H1 (cell line): Measurements from ENCODE around the gene DDX19B. TPM values are rescaled to one million over a fixed set of nuclear protein-coding genes. Genes with fewer than 3 reads are reported as not detected.

Experiments
- CTCF ChIA-PET: fragments of 300-600 bp; sonication (Branson Sonifier 250); formaldehyde crosslinking; loops from one replicate; lab custom pipeline; 2021; ENCODE audit not compliant: partially characterized antibody; lab: Charles Lee
- POLR2A ChIA-PET: fragments of 300-600 bp; sonication (Branson Sonifier 250); formaldehyde crosslinking; loops from one replicate; lab custom pipeline; 2021; ENCODE audit warnings: inconsistent platforms; ENCODE audit not compliant: partially characterized antibody; lab: Charles Lee
- DNase-seq, 2 experiments: peaks; one replicate each; pipeline versions ENCODE4 v3.0.0 to v3.0.0-alpha.2; 2010 to 2022; ENCODE audit warnings: low spot score in 2 of 2, low read depth in 1 of 2, mixed read lengths in 1 of 2
- FAIRE-seq: peaks from 2 replicates; lab custom pipeline; 2011; peaks lifted over from hg19 to GRCh38; lab: Jason Lieb, UNC
- H2AFZ ChIP-seq: 2 replicates; pipeline ENCODE4 v1.8.1; 2012; ENCODE audit warnings: low read length, inconsistent platforms
- H2AK5ac ChIP-seq: 2 replicates; pipeline ENCODE4 v1.6.1; 2013; ENCODE audit warnings: low read depth, low read length
- H2BK120ac ChIP-seq: replicated peaks from 2 replicates; pipeline ENCODE3; 2013; ENCODE audit warnings: low read depth, low read length, inconsistent platforms
- H2BK12ac ChIP-seq: 2 replicates; pipeline ENCODE4 v1.6.1; 2013; ENCODE audit warnings: low read depth, low read length
- H2BK15ac ChIP-seq: 2 replicates; pipeline ENCODE4 v1.6.1; 2013; ENCODE audit warnings: low read length
- H2BK20ac ChIP-seq: 2 replicates; pipeline ENCODE4 v1.6.1; 2013; ENCODE audit warnings: low read length
- H2BK5ac ChIP-seq: 2 replicates; pipeline ENCODE4 v1.6.1; 2013; ENCODE audit warnings: low read depth, low read length
- H3K14ac ChIP-seq: 2 replicates; pipeline ENCODE4 v1.6.1; 2013; ENCODE audit warnings: inconsistent platforms; ENCODE audit not compliant: insufficient read length
- H3K18ac ChIP-seq: 2 replicates; pipeline ENCODE4 v1.6.1; 2013; ENCODE audit warnings: low read length; ENCODE audit errors: extremely low read depth
- H3K23ac ChIP-seq: 2 replicates; pipeline ENCODE4 v1.6.1; 2013; ENCODE audit warnings: inconsistent platforms; ENCODE audit not compliant: insufficient read length
- H3K23me2 ChIP-seq: 2 replicates; pipeline ENCODE4 v1.6.1; 2013; ENCODE audit warnings: low read depth, low read length
- H3K27ac ChIP-seq: 2 replicates; pipeline ENCODE4 v1.6.1; 2011; ENCODE audit warnings: low read depth, low read length, inconsistent platforms
- H3K27me3 ChIP-seq, 4 experiments: replicated peaks in 1 of 4; 1 replicate in 1 of 4; 2 replicates in 3 of 4; pipeline versions ENCODE4 v1.6.1 to v1.8.1; 2011 to 2013; ENCODE audit warnings: low read length in 3 of 4, mild to moderate bottlenecking in 3 of 4, inconsistent platforms in 2 of 4, mixed read lengths in 2 of 4, moderate library complexity in 1 of 4; ENCODE audit not compliant: control insufficient read depth in 3 of 4, insufficient read depth in 3 of 4; ENCODE audit errors: extremely low read depth in 1 of 4
- H3K36me3 ChIP-seq, 4 experiments: 2 replicates each; pipeline versions ENCODE4 v1.6.1 to v1.8.1; 2011 to 2013; ENCODE audit warnings: mild to moderate bottlenecking in 4 of 4, low read length in 3 of 4, moderate library complexity in 2 of 4, control low read depth in 1 of 4, inconsistent platforms in 1 of 4; ENCODE audit not compliant: insufficient read depth in 4 of 4, control insufficient read depth in 2 of 4
- H3K4ac ChIP-seq: replicated peaks from 2 replicates; pipeline ENCODE3; 2013; ENCODE audit warnings: low read length, low read depth, mixed read lengths, inconsistent platforms; ENCODE audit not compliant: insufficient read length
- H3K4me1 ChIP-seq, 4 experiments: replicated peaks in 1 of 4; 1 replicate in 1 of 4; 2 replicates in 3 of 4; pipeline versions ENCODE4 v1.6.1 to v1.8.1; 2011 to 2013; ENCODE audit warnings: low read length in 3 of 4, inconsistent platforms in 2 of 4, mixed read lengths in 1 of 4; ENCODE audit not compliant: insufficient read depth in 4 of 4, control insufficient read depth in 3 of 4
- H3K4me2 ChIP-seq, 2 experiments: 2 replicates each; pipeline versions ENCODE4 v1.6.1 to v1.8.1; 2011 to 2013; ENCODE audit warnings: low read depth in 2 of 2, low read length in 2 of 2, control low read depth in 1 of 2, inconsistent platforms in 1 of 2, mild to moderate bottlenecking in 1 of 2; ENCODE audit not compliant: insufficient read depth in 1 of 2
- H3K4me3 ChIP-seq, 4 experiments: fragments of 200-600, 300-600 bp in 1 of 4; sonication (generic), shearing (Covaris generic), sonication (Bioruptor Twin) in 1 of 4; 2 replicates each; pipeline versions ENCODE4 v1.5.1 to v1.8.1; 2011 to 2016; ENCODE audit warnings: low read length in 4 of 4, low read depth in 3 of 4, control low read depth in 2 of 4, inconsistent platforms in 2 of 4, mild to moderate bottlenecking in 2 of 4, mixed read lengths in 1 of 4, moderate library complexity in 1 of 4; ENCODE audit not compliant: insufficient read depth in 2 of 4; ENCODE audit errors: extremely low read depth in 1 of 4
- H3K56ac ChIP-seq: replicated peaks from 2 replicates; pipeline ENCODE3; 2013; ENCODE audit warnings: low read depth, mild to moderate bottlenecking, mixed read lengths, low read length, inconsistent platforms; ENCODE audit not compliant: insufficient read length
- H3K79me1 ChIP-seq: 2 replicates; pipeline ENCODE4 v1.6.1; 2013; ENCODE audit warnings: low read depth, low read length, control low read depth
- H3K79me2 ChIP-seq, 2 experiments: 2 replicates each; pipeline versions ENCODE4 v1.6.1 to v1.8.1; 2012 to 2013; ENCODE audit warnings: low read length in 2 of 2, mild to moderate bottlenecking in 2 of 2, inconsistent platforms in 1 of 2; ENCODE audit not compliant: insufficient read depth in 2 of 2, control insufficient read depth in 1 of 2
- H3K9ac ChIP-seq, 4 experiments: replicated peaks in 1 of 4; 1 replicate in 1 of 4; 2 replicates in 3 of 4; pipeline versions ENCODE4 v1.6.1 to v1.8.1; 2011 to 2013; ENCODE audit warnings: low read depth in 3 of 4, low read length in 3 of 4, control low read depth in 2 of 4, mild to moderate bottlenecking in 2 of 4, moderate library complexity in 2 of 4, inconsistent platforms in 1 of 4; ENCODE audit errors: extremely low read depth in 1 of 4
- H3K9me3 ChIP-seq, 2 experiments: 2 replicates each; pipeline versions ENCODE4 v1.6.1 to v1.8.1; 2012 to 2013; ENCODE audit warnings: mild to moderate bottlenecking in 2 of 2, moderate library complexity in 2 of 2, control low read depth in 1 of 2, inconsistent platforms in 1 of 2, low read depth in 1 of 2, low read length in 1 of 2, mixed read lengths in 1 of 2; ENCODE audit not compliant: insufficient read depth in 2 of 2
- H4K20me1 ChIP-seq, 2 experiments: replicated peaks in 1 of 2; 2 replicates each; pipeline versions ENCODE3 to v1.8.1; 2011 to 2013; ENCODE audit warnings: inconsistent platforms in 2 of 2, low read length in 2 of 2, mild to moderate bottlenecking in 1 of 2; ENCODE audit not compliant: insufficient read depth in 2 of 2, control insufficient read depth in 1 of 2
- H4K5ac ChIP-seq: 2 replicates; pipeline ENCODE4 v1.6.1; 2013; ENCODE audit warnings: low read length, low read depth, mixed read lengths, inconsistent platforms; ENCODE audit not compliant: insufficient read length
- H4K8ac ChIP-seq: 2 replicates; pipeline ENCODE4 v1.8.0; 2013; ENCODE audit warnings: mild to moderate bottlenecking, moderate library complexity, low read length, inconsistent platforms; ENCODE audit not compliant: insufficient read depth; ENCODE audit errors: extremely low read depth
- H4K91ac ChIP-seq: replicated peaks from 2 replicates; pipeline ENCODE3; 2013; ENCODE audit warnings: low read length, mixed read lengths, inconsistent platforms; ENCODE audit not compliant: insufficient read length
- CBX5 ChIP-seq: fragments of 300-800, 300-1000 bp; sonication (generic); IDR thresholded peaks from 2 replicates; pipeline ENCODE4 v1.7.1; 2016; ENCODE audit warnings: antibody characterized with exemption, low read length, low read depth
- CHD2 ChIP-seq: IDR thresholded peaks from 2 replicates; pipeline ENCODE4 v1.6.1; 2012; ENCODE audit warnings: low read length, improper control_type of control experiment
- CTBP2 ChIP-seq: IDR thresholded peaks from 2 replicates; pipeline ENCODE4 v1.7.0; 2011; ENCODE audit warnings: borderline replicate concordance, mild to moderate bottlenecking, moderate library complexity, mixed read lengths, low read length; ENCODE audit not compliant: insufficient read depth, insufficient read length
- GTF2F1 ChIP-seq: IDR thresholded peaks from 2 replicates; pipeline ENCODE4 v1.6.1; 2012; ENCODE audit warnings: low read depth, low read length, improper control_type of control experiment, borderline replicate concordance
- JUND ChIP-seq: IDR thresholded peaks from 2 replicates; pipeline ENCODE4 v1.6.1; 2011; ENCODE audit warnings: mild to moderate bottlenecking, improper control_type of control experiment, low read length
- KDM1A ChIP-seq: fragments of 200-600, 300-600 bp; sonication (generic); IDR thresholded peaks from 2 replicates; pipeline ENCODE4 v1.7.1; 2016; ENCODE audit warnings: mild to moderate bottlenecking, low read length, borderline replicate concordance
- RFX5 ChIP-seq: IDR thresholded peaks from 2 replicates; pipeline ENCODE4 v1.6.1; 2011; ENCODE audit warnings: low read depth, low read length, improper control_type of control experiment, borderline replicate concordance
- SP1 ChIP-seq: IDR thresholded peaks from 2 replicates; pipeline ENCODE4 v1.6.1; 2011; ENCODE audit warnings: low read depth, low read length
- SRF ChIP-seq: IDR thresholded peaks from 2 replicates; pipeline ENCODE4 v1.6.1; 2011; ENCODE audit warnings: mild to moderate bottlenecking, low read depth, low read length, moderate library complexity
- TAF1 ChIP-seq: IDR thresholded peaks from 2 replicates; pipeline ENCODE4 v1.6.1; 2011; ENCODE audit warnings: mild to moderate bottlenecking, low read depth, low read length
- USF2 ChIP-seq: IDR thresholded peaks from 2 replicates; pipeline ENCODE4 v1.6.1; 2011; ENCODE audit warnings: low read length, improper control_type of control experiment
- WGBS, 2 experiments: shearing (Covaris generic) in 1 of 2; methylation state at CpG; one replicate each; pipeline versions ENCODE4 v1.1.6 to v1.1.7; 2013 to 2015; ENCODE audit warnings: low lambda C conversion rate in 2 of 2, mixed read lengths in 2 of 2, inconsistent platforms in 1 of 2, low coverage in 1 of 2, missing lambda C conversion rate in 1 of 2; ENCODE audit not compliant: insufficient replicate concordance in 2 of 2, insufficient coverage in 1 of 2, insufficient read length in 1 of 2; ENCODE audit errors: extremely low coverage in 1 of 2, missing lambda C conversion rate in 1 of 2; 5-methylcytosine and 5-hydroxymethylcytosine counted together
- polyA plus RNA-seq, 7 experiments: library from polyadenylated mRNA; depleted of rRNA in 3 of 7; stranded (reverse) in 5 of 7; unstranded in 2 of 7; fragments of >200 nt in 5 of 7; fragments of 200-250 nt in 2 of 7; gene quantifications; 1 replicate in 5 of 7; 2 replicates in 1 of 7; 4 replicates in 1 of 7; pipeline versions ENCODE4 v1.2.1 to v1.2.3, GENCODE V29; 2011 to 2013; ENCODE audit warnings: missing spikeins in 2 of 7, mixed read lengths in 2 of 7
- total RNA-seq: library from RNA; stranded (reverse); fragmentation: NEBNext Ultra II Directional; extraction: Animal tissue kit (Norgen Biotek cat#: 25700); gene quantifications from 2 replicates; pipeline ENCODE4 v1.2.1, GENCODE V29; 2021

Gene DDX19B
- total and polyA plus RNA-seq, 2 of the 8 experiments (the other 6 are each of a cell fraction or from before 2014, with no cell fraction given) = 40.5 to 42.7 TPM

GRCh38 chr16:70254180-70254964 lies 44.6 kb upstream of the DDX19B start:
- Histone ChIP-seq H2BK20ac (no peak overlapping the region), H2BK5ac (no peak overlapping the region), H3K23ac (no peak overlapping the region), H4K8ac (no peak overlapping the region), H2BK15ac (no peak overlapping the region), H3K27ac (no peak overlapping the region), H2BK12ac (no peak overlapping the region), H3K9ac (no peak overlapping the region), H3K9me3 (no peaks in the 10 kb centered on the region), H3K56ac (no peak overlapping the region), H3K79me1 (peaks cover 5% of the 10 kb centered on the region), H3K4ac (no peak overlapping the region), H4K20me1 (peaks cover 7 to 21% of the 10 kb centered on the region in 2 experiments), H3K79me2 (peaks cover 0 to 14% of the 10 kb centered on the region in 2 experiments; a peak in 2 of 4 replicates), H3K4me3 (no peak overlapping the region), H3K14ac (no peak overlapping the region), H2AK5ac (no peak overlapping the region), H3K27me3 (no peaks in the 10 kb centered on the region), H3K23me2 (peaks cover 3% of the 10 kb centered on the region; the same call in 1 of the 2 replicates), H4K5ac (no peak overlapping the region), H3K4me1 (no peaks in the 10 kb centered on the region; a peak in 2 of 7 replicates), H2AFZ (no peak overlapping the region), H3K36me3 (peaks cover 39 to 73% (median 67%) of the 10 kb centered on the region in 4 experiments), H3K18ac (no peak overlapping the region), H2BK120ac (no peak overlapping the region), H3K4me2 (no peak overlapping the region), H4K91ac (no peak overlapping the region)
- no peak for FAIRE-seq
- ChIA-PET POLR2A (interaction anchor here (0.6 to 12.3 kb wide), 5 partner anchors 9 to 500 kb away, joined by 3 to 414 read pairs (median 3); partner anchors contain the start of gene AARS1), CTCF (interaction anchor here (0.7 to 8.3 kb wide), 12 partner anchors 9 to 307 kb away, joined by 3 to 67 read pairs (median 4); partner anchors contain the start of genes AARS1 and DDX19B)
- WGBS, 2 experiments = 90% methylated on average over 9 of the region's 9 CpGs; no CpG with 5 or more reads in 1 of the 2 experiments
- no peak for DNase-seq
- TF ChIP-seq CTBP2 (no peak), TAF1 (no peak), CBX5 (no peak), SP1 (no peak), KDM1A (no peak), GTF2F1 (no peak), RFX5 (no peak), JUND (no peak), USF2 (no peak), CHD2 (no peak), SRF (no peak)
